Central memory CD8-positive, alpha-beta T cell (primary cell): Measurements from ENCODE around the gene HEBP2.

Source experiments
- ATAC-seq: fragments of 150-1000 bp; cut with Tn5 transposase; replicated peaks from 2 replicates; pipeline ENCODE4 v1.10.0; 2022; ENCODE audit warnings: mild to moderate bottlenecking, moderate FRiP score, moderate number of reproducible peaks; ENCODE audit not compliant: poor library complexity, severe bottlenecking; ENCODE audit errors: extremely low read depth
- DNase-seq, 2 donors: peaks; one replicate each; pipeline ENCODE4 v3.0.0; 2021; ENCODE audit warnings: low spot score in 2 of 2
- H3K27ac Mint-ChIP-seq: one replicate; pipeline ENCODE4 v1.8.0; 2022; ENCODE audit warnings: low read depth, mild to moderate bottlenecking, moderate library complexity, mixed read lengths
- H3K27me3 Mint-ChIP-seq: one replicate; pipeline ENCODE4 v1.8.0; 2022; ENCODE audit warnings: mixed read lengths
- H3K36me3 Mint-ChIP-seq: one replicate; pipeline ENCODE4 v1.8.0; 2022; ENCODE audit warnings: mild to moderate bottlenecking, moderate library complexity, mixed read lengths; ENCODE audit not compliant: insufficient read depth
- H3K4me1 Mint-ChIP-seq: one replicate; pipeline ENCODE4 v1.8.0; 2022; ENCODE audit warnings: mixed read lengths
- H3K4me3 Mint-ChIP-seq: one replicate; pipeline ENCODE4 v1.8.0; 2022; ENCODE audit warnings: mild to moderate bottlenecking, moderate library complexity, mixed read lengths
- H3K9me3 Mint-ChIP-seq: one replicate; pipeline ENCODE4 v1.8.0; 2022; ENCODE audit warnings: mixed read lengths

The HEBP2 gene

GRCh38 chr6:138431256-138432062, 27.4 kb downstream of the HEBP2 start:
- DNase-seq (no peak), ATAC-seq (no peak)
- H3K4me3 Mint-ChIP-seq: no peak overlapping the region
- H3K9me3 Mint-ChIP-seq: no peaks in the 10 kb centered on the region
- no peaks in the 10 kb centered on the region for H3K36me3 Mint-ChIP-seq
- no peak overlapping the region for H3K27ac Mint-ChIP-seq
- H3K27me3 Mint-ChIP-seq: peaks cover 35% of the 10 kb centered on the region
- no peaks in the 10 kb centered on the region for H3K4me1 Mint-ChIP-seq

GRCh38 chr6:138432063-138432356, 28.0 kb downstream of the HEBP2 start:
- H3K27ac Mint-ChIP-seq: no peak overlapping the region
- no peak overlapping the region for H3K4me3 Mint-ChIP-seq
- DNase-seq: no peak
- no peaks in the 10 kb centered on the region for H3K4me1 Mint-ChIP-seq
- H3K9me3 Mint-ChIP-seq: no peaks in the 10 kb centered on the region
- peaks cover 35% of the 10 kb centered on the region for H3K27me3 Mint-ChIP-seq
- ATAC-seq: no peak
- no peaks in the 10 kb centered on the region for H3K36me3 Mint-ChIP-seq

- ATAC-seq: no peak
- Mint-ChIP-seq H3K27ac (no peak overlapping the region), H3K9me3 (no peaks in the 10 kb centered on the region)
These were observed 30.1 kb downstream of the HEBP2 start for GRCh38 chr6:138434096-138434495.

GRCh38 chr6:138434925-138435324, 30.9 kb downstream of the HEBP2 start:
- no peaks in the 10 kb centered on the region for H3K36me3 Mint-ChIP-seq
- H3K4me1 Mint-ChIP-seq: no peaks in the 10 kb centered on the region
- peaks cover 24% of the 10 kb centered on the region for H3K27me3 Mint-ChIP-seq
- no peak overlapping the region for H3K4me3 Mint-ChIP-seq
- no peak for DNase-seq
- ATAC-seq: no peak
- H3K27ac Mint-ChIP-seq: no peak overlapping the region
- no peaks in the 10 kb centered on the region for H3K9me3 Mint-ChIP-seq

More at GRCh38 chr6:138434096-138434495, 30.1 kb downstream of the HEBP2 start:
- H3K4me3 Mint-ChIP-seq: no peak overlapping the region
- no peak for DNase-seq
- no peaks in the 10 kb centered on the region for H3K4me1 Mint-ChIP-seq
- H3K27me3 Mint-ChIP-seq: peaks cover 32% of the 10 kb centered on the region
- no peaks in the 10 kb centered on the region for H3K36me3 Mint-ChIP-seq

GRCh38 chr6:138439546-138439945, 35.5 kb downstream of the HEBP2 start:
- no peaks in the 10 kb centered on the region for H3K27me3 Mint-ChIP-seq
- no peak overlapping the region for H3K4me3 Mint-ChIP-seq
- H3K4me1 Mint-ChIP-seq: no peaks in the 10 kb centered on the region
- no peak for DNase-seq
- no peaks in the 10 kb centered on the region for H3K9me3 Mint-ChIP-seq
- no peak for ATAC-seq
- H3K27ac Mint-ChIP-seq: no peak overlapping the region
- H3K36me3 Mint-ChIP-seq: no peaks in the 10 kb centered on the region

- ATAC-seq (no peak), DNase-seq (no peak)
- H3K27me3 Mint-ChIP-seq: no peaks in the 10 kb centered on the region
- no peaks in the 10 kb centered on the region for H3K9me3 Mint-ChIP-seq
- no peaks in the 10 kb centered on the region for H3K4me1 Mint-ChIP-seq
- H3K27ac Mint-ChIP-seq: no peak overlapping the region
- H3K4me3 Mint-ChIP-seq: no peak overlapping the region
- H3K36me3 Mint-ChIP-seq: no peaks in the 10 kb centered on the region
These were observed 36.3 kb downstream of the HEBP2 start for GRCh38 chr6:138440296-138440695.

- no peaks in the 10 kb centered on the region for H3K36me3 Mint-ChIP-seq
- no peak overlapping the region for H3K4me3 Mint-ChIP-seq
- DNase-seq: no peak
- ATAC-seq: no peak
- H3K9me3 Mint-ChIP-seq: no peaks in the 10 kb centered on the region
- H3K4me1 Mint-ChIP-seq: no peaks in the 10 kb centered on the region
- no peak overlapping the region for H3K27ac Mint-ChIP-seq
- H3K27me3 Mint-ChIP-seq: no peaks in the 10 kb centered on the region
These were observed 36.8 kb downstream of the HEBP2 start for GRCh38 chr6:138440758-138441357.

GRCh38 chr6:138441965-138442364, 37.9 kb downstream of the HEBP2 start:
- Mint-ChIP-seq H3K36me3 (no peaks in the 10 kb centered on the region), H3K9me3 (no peaks in the 10 kb centered on the region), H3K27me3 (no peaks in the 10 kb centered on the region), H3K4me3 (no peak overlapping the region), H3K4me1 (no peaks in the 10 kb centered on the region), H3K27ac (no peak overlapping the region)
- ATAC-seq (no peak), DNase-seq (no peak)

- ATAC-seq (no peak), DNase-seq (no peak)
- Mint-ChIP-seq H3K27ac (no peak overlapping the region), H3K4me3 (no peak overlapping the region), H3K27me3 (no peaks in the 10 kb centered on the region), H3K9me3 (no peaks in the 10 kb centered on the region), H3K4me1 (no peaks in the 10 kb centered on the region), H3K36me3 (no peaks in the 10 kb centered on the region)
These were observed 38.6 kb downstream of the HEBP2 start for GRCh38 chr6:138442663-138443062.

GRCh38 chr6:138443979-138444378, 40.0 kb downstream of the HEBP2 start:
- DNase-seq: no peak
- H3K4me1 Mint-ChIP-seq: no peaks in the 10 kb centered on the region
- no peak for ATAC-seq
- no peaks in the 10 kb centered on the region for H3K36me3 Mint-ChIP-seq
- no peak overlapping the region for H3K4me3 Mint-ChIP-seq
- no peaks in the 10 kb centered on the region for H3K27me3 Mint-ChIP-seq
- H3K27ac Mint-ChIP-seq: no peak overlapping the region
- no peaks in the 10 kb centered on the region for H3K9me3 Mint-ChIP-seq

GRCh38 chr6:138446821-138447220, 42.8 kb downstream of the HEBP2 start:
- no peaks in the 10 kb centered on the region for H3K4me1 Mint-ChIP-seq
- no peaks in the 10 kb centered on the region for H3K27me3 Mint-ChIP-seq
- no peak overlapping the region for H3K4me3 Mint-ChIP-seq
- no peaks in the 10 kb centered on the region for H3K9me3 Mint-ChIP-seq
- ATAC-seq (no peak), DNase-seq (no peak)
- no peaks in the 10 kb centered on the region for H3K36me3 Mint-ChIP-seq
- no peak overlapping the region for H3K27ac Mint-ChIP-seq

- Mint-ChIP-seq H3K27me3 (no peaks in the 10 kb centered on the region), H3K4me1 (peaks cover 8% of the 10 kb centered on the region), H3K27ac (no peak overlapping the region), H3K9me3 (no peaks in the 10 kb centered on the region), H3K36me3 (no peaks in the 10 kb centered on the region), H3K4me3 (no peak overlapping the region)
- ATAC-seq: no peak
- no peak for DNase-seq
These were observed 46.4 kb downstream of the HEBP2 start for GRCh38 chr6:138450445-138450844.

GRCh38 chr6:138451043-138451442, 47.0 kb downstream of the HEBP2 start:
- DNase-seq (no peak), ATAC-seq (no peak)
- peaks cover 8% of the 10 kb centered on the region for H3K4me1 Mint-ChIP-seq

More at GRCh38 chr6:138451043-138451442, 47.0 kb downstream of the HEBP2 start:
- no peak overlapping the region for H3K27ac Mint-ChIP-seq
- no peaks in the 10 kb centered on the region for H3K9me3 Mint-ChIP-seq
- no peaks in the 10 kb centered on the region for H3K27me3 Mint-ChIP-seq
- no peak overlapping the region for H3K4me3 Mint-ChIP-seq
- H3K36me3 Mint-ChIP-seq: no peaks in the 10 kb centered on the region
